SK-N-SH (cell line): ENCODE results near the gene PHF1. TPM values are rescaled to one million over a fixed set of nuclear protein-coding genes. Genes with fewer than 3 reads are reported as not detected.
A peak's percentile ranks its signal among the peaks of the same experiment; 100 is the strongest.

Experiments used
- CTCF ChIA-PET: fragments of 300-600, 350-600 bp; formaldehyde crosslinking; extraction: SDS; loops from one replicate; lab custom pipeline; 2021; lab: Yijun Ruan, JAX
- POLR2A ChIA-PET: fragments of 350-600 bp; sonication (Branson Sonifier 250); formaldehyde crosslinking; extraction: SDS; loops from one replicate; lab custom pipeline; 2020; ENCODE audit warnings: antibody characterized with exemption, inconsistent platforms; lab: Yijun Ruan, JAX
- DNase-seq: peaks from one replicate; pipeline ENCODE4 v3.0.0; 2012
- H2AFZ ChIP-seq: fragments of 200-600 bp; sonication (generic); 2 replicates; pipeline ENCODE4 v1.8.1; 2016; ENCODE audit warnings: antibody characterized with exemption, mild to moderate bottlenecking, low read depth
- H3F3A ChIP-seq: fragments of 200-600 bp; sonication (generic); replicated peaks from 2 replicates; pipeline ENCODE3; 2016; ENCODE audit warnings: antibody characterized with exemption, mild to moderate bottlenecking; ENCODE audit not compliant: insufficient read depth
- H3K27ac ChIP-seq, 2 experiments: fragments of 200-500 bp in 1 of 2; fragments of 200-600 bp in 1 of 2; sonication (Bioruptor generic) in 1 of 2; sonication (generic), shearing (Covaris generic) in 1 of 2; 2 replicates each; pipeline versions ENCODE4 v1.5.1 to v1.6.1; 2014 to 2016; ENCODE audit warnings: low read depth in 2 of 2, inconsistent platforms in 1 of 2, low read length in 1 of 2, mild to moderate bottlenecking in 1 of 2, mixed read lengths in 1 of 2
- H3K27me3 ChIP-seq: fragments of 200-600 bp; sonication (generic), shearing (Covaris generic); 2 replicates; pipeline ENCODE4 v1.6.1; 2016; ENCODE audit warnings: mixed run types; ENCODE audit not compliant: insufficient read depth
- H3K36me3 ChIP-seq, 2 experiments: fragments of 200-500 bp in 1 of 2; fragments of 200-600 bp in 1 of 2; sonication (Bioruptor generic) in 1 of 2; sonication (generic) in 1 of 2; replicated peaks in 1 of 2; 2 replicates each; pipeline versions ENCODE3 to v1.5.1; 2014 to 2016; ENCODE audit warnings: low read length in 1 of 2, mild to moderate bottlenecking in 1 of 2; ENCODE audit not compliant: insufficient read depth in 2 of 2, control insufficient read depth in 1 of 2
- H3K4me1 ChIP-seq, 2 experiments: fragments of 200-500 bp in 1 of 2; fragments of 200-600 bp in 1 of 2; sonication (Bioruptor generic) in 1 of 2; sonication (generic), shearing (Covaris generic) in 1 of 2; 2 replicates each; pipeline versions ENCODE4 v1.5.1 to v1.6.1; 2014 to 2016; ENCODE audit warnings: low read depth in 1 of 2, low read length in 1 of 2, mixed run types in 1 of 2; ENCODE audit not compliant: insufficient read depth in 2 of 2, control insufficient read depth in 1 of 2
- H3K4me2 ChIP-seq: fragments of 200-600 bp; sonication (generic), shearing (Covaris generic); 2 replicates; pipeline ENCODE4 v1.6.1; 2017; ENCODE audit warnings: mixed run types
- H3K4me3 ChIP-seq, 2 experiments: fragments of 200-500 bp in 1 of 2; fragments of 200-600 bp in 1 of 2; sonication (Bioruptor generic) in 1 of 2; sonication (generic), shearing (Covaris generic) in 1 of 2; 2 replicates each; pipeline versions ENCODE4 v1.5.1 to v1.8.1; 2014 to 2016; ENCODE audit warnings: low read depth in 2 of 2, inconsistent platforms in 1 of 2, low read length in 1 of 2, mild to moderate bottlenecking in 1 of 2, mixed read lengths in 1 of 2, moderate library complexity in 1 of 2
- H3K79me2 ChIP-seq: fragments of 200-600 bp; sonication (generic); 2 replicates; pipeline ENCODE4 v1.8.1; 2017; ENCODE audit warnings: mild to moderate bottlenecking; ENCODE audit not compliant: insufficient read depth
- H3K9ac ChIP-seq: fragments of 200-600 bp; sonication (generic); 2 replicates; pipeline ENCODE4 v1.6.1; 2017; ENCODE audit warnings: mixed run types
- H3K9me2 ChIP-seq: fragments of 200-600 bp; sonication (generic); 2 replicates; pipeline ENCODE4 v1.6.1; 2017; ENCODE audit warnings: mixed run types
- H3K9me3 ChIP-seq: fragments of 200-600 bp; sonication (generic); 2 replicates; pipeline ENCODE4 v1.6.1; 2017; ENCODE audit warnings: mixed run types, mild to moderate bottlenecking, moderate library complexity
- H4K20me1 ChIP-seq: fragments of 200-600 bp; sonication (generic); 2 replicates; pipeline ENCODE4 v1.6.1; 2017; ENCODE audit warnings: mild to moderate bottlenecking, mixed run types; ENCODE audit not compliant: insufficient read depth
- CHD2 ChIP-seq: fragments of 150-350 bp; IDR thresholded peaks from 2 replicates; pipeline ENCODE4 v1.6.1; 2018; ENCODE audit warnings: low read length; ENCODE audit not compliant: partially characterized antibody
- EZH2phosphoT487 ChIP-seq: fragments of 200-600 bp; sonication (generic); IDR thresholded peaks from 2 replicates; pipeline ENCODE4 v1.6.1; 2017; ENCODE audit warnings: low read depth, mixed run types, mild to moderate bottlenecking, antibody characterized with exemption, moderate library complexity, borderline replicate concordance
- FOXJ3 ChIP-seq: sonication (generic); formaldehyde crosslinking; IDR thresholded peaks from 2 replicates; pipeline ENCODE4 v1.5.1; 2020; ENCODE audit warnings: mild to moderate bottlenecking, missing genetic modification reagents
- GABPA ChIP-seq: IDR thresholded peaks from 2 replicates; pipeline ENCODE4 v1.4.0; 2012; ENCODE audit warnings: low read depth, mild to moderate bottlenecking
- GATA2 ChIP-seq: sonication (generic); formaldehyde crosslinking; IDR thresholded peaks from 2 replicates; pipeline ENCODE4 v1.5.0; 2020; ENCODE audit warnings: mild to moderate bottlenecking, missing genetic modification reagents
- JUND ChIP-seq: IDR thresholded peaks from 2 replicates; pipeline ENCODE4 v1.4.0; 2012
- MXI1 ChIP-seq: IDR thresholded peaks from 2 replicates; pipeline ENCODE4 v1.6.1; 2012; ENCODE audit warnings: mild to moderate bottlenecking, low read depth, low read length, improper control_type of control experiment
- NFIC ChIP-seq: IDR thresholded peaks from 2 replicates; pipeline ENCODE4 v1.4.0; 2012; ENCODE audit warnings: borderline replicate concordance
- POLR2AphosphoS5 ChIP-seq: IDR thresholded peaks from 2 replicates; pipeline ENCODE4 v1.6.1; 2012; ENCODE audit warnings: low read depth, low read length
- RFX5 ChIP-seq: IDR thresholded peaks from 2 replicates; pipeline ENCODE4 v1.6.1; 2012; ENCODE audit warnings: mild to moderate bottlenecking, improper control_type of control experiment, low read length
- SIN3A ChIP-seq: IDR thresholded peaks from 2 replicates; pipeline ENCODE4 v1.6.1; 2012; ENCODE audit warnings: low read depth, mild to moderate bottlenecking, low read length, moderate library complexity, borderline replicate concordance
- SMC3 ChIP-seq: IDR thresholded peaks from 2 replicates; pipeline ENCODE4 v1.6.1; 2012; ENCODE audit warnings: low read depth, low read length, improper control_type of control experiment
- TAF1 ChIP-seq: IDR thresholded peaks from 2 replicates; pipeline ENCODE4 v1.6.1; 2012; ENCODE audit warnings: low read depth, mild to moderate bottlenecking, low read length, moderate library complexity, borderline replicate concordance
- TEAD4 ChIP-seq: IDR thresholded peaks from 2 replicates; pipeline ENCODE4 v1.4.0; 2012; ENCODE audit warnings: mild to moderate bottlenecking, borderline replicate concordance; ENCODE audit not compliant: insufficient read depth
- whole genome bisulfite sequencing: methylation state at CpG from one replicate; pipeline ENCODE4 v1.1.6; 2017; ENCODE audit warnings: low lambda C conversion rate; 5-methylcytosine and 5-hydroxymethylcytosine counted together
- polyA plus RNA-seq, 3 experiments: library from polyadenylated mRNA; depleted of rRNA; stranded (reverse); fragments of >200 nt; gene quantifications; 2 replicates each; pipeline ENCODE4 v1.2.3, GENCODE V29; 2012
- TF ChIP-seq, protein P1 (sequence below): IDR thresholded peaks from 2 replicates; pipeline ENCODE4 v1.4.0; 2012; ENCODE audit warnings: low read depth
- TF ChIP-seq, protein P2 (sequence below): IDR thresholded peaks from 2 replicates; pipeline ENCODE4; 2012
- TF ChIP-seq, protein P3 (sequence below): IDR thresholded peaks from 2 replicates; pipeline ENCODE4 v1.4.0; 2012; ENCODE audit warnings: low read depth, borderline replicate concordance

The PHF1 gene
- polyA plus RNA-seq, 1 of the 3 experiments (the other 2 are of a cell fraction), result 48.7 TPM

GRCh38 chr6:33419580-33420490 lies 9.0 kb downstream of the PHF1 start, which contains the start of gene SYNGAP1:
Gene SYNGAP1 (plus strand): TSS chr6:33420065. CDS start chr6:33420265, 200 bp downstream.
- H3K9ac ChIP-seq, result peak within 1 kb of the TSS; percentile 38
- H3K36me3 ChIP-seq, result peaks cover 7 to 18% of the 10 kb centered on the region in 2 experiments
- H3K9me2 ChIP-seq, result no peaks in the 10 kb centered on the region
- peak within 1 kb of the TSS; percentile 84 to 94 for H3K27ac ChIP-seq
- peaks cover 16% of the 10 kb centered on the region for H3F3A ChIP-seq
- no peaks in the 10 kb centered on the region for H3K9me3 ChIP-seq
- H3K27me3 ChIP-seq, result no peaks in the 10 kb centered on the region
- POLR2A ChIA-PET, result no interaction called here
- H2AFZ ChIP-seq, result peak within 1 kb of the TSS; percentile 56; the same call in 1 of the 2 replicates
- H3K4me2 ChIP-seq, result peak within 1 kb of the TSS; percentile 82
- peaks cover 30% of the 10 kb centered on the region for H3K79me2 ChIP-seq
- CTCF ChIA-PET, result interaction anchor here (0.8 to 2.4 kb wide), 4 partner anchors 9 to 281 kb away, joined by 3 to 12 read pairs (median 5); no protein-coding TSS in a partner anchor
- 0 out of 2 replicates have a peak, but pooled peaks cover 5% of the 10 kb centered on the region for H4K20me1 ChIP-seq
- H3K4me1 ChIP-seq, result peaks cover 29 to 48% of the 10 kb centered on the region in 2 experiments
- whole genome bisulfite sequencing, result 35% methylated on average over 22 of the region's 22 CpGs
- DNase-seq, result peak; percentile 67
- TF ChIP-seq POLR2AphosphoS5 (no peak), TEAD4 (no peak), JUND (no peak), SIN3A (no peak), MXI1 (no peak), FOXJ3 (CRISPR knock-in tag) (no peak), TAF1 (no peak), SMC3 (no peak), EZH2phosphoT487 (no peak), CHD2 (no peak), GATA2 (CRISPR knock-in tag) (no peak), RFX5 (no peak), GABPA (no peak), NFIC (no peak)
- TF ChIP-seq, protein P1, sequence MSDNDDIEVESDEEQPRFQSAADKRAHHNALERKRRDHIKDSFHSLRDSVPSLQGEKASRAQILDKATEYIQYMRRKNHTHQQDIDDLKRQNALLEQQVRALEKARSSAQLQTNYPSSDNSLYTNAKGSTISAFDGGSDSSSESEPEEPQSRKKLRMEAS, result no peak
- TF ChIP-seq, protein P2, sequence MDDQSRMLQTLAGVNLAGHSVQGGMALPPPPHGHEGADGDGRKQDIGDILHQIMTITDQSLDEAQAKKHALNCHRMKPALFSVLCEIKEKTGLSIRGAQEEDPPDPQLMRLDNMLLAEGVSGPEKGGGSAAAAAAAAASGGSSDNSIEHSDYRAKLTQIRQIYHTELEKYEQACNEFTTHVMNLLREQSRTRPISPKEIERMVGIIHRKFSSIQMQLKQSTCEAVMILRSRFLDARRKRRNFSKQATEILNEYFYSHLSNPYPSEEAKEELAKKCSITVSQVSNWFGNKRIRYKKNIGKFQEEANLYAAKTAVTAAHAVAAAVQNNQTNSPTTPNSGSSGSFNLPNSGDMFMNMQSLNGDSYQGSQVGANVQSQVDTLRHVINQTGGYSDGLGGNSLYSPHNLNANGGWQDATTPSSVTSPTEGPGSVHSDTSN, result no peak
- TF ChIP-seq, protein P3, sequence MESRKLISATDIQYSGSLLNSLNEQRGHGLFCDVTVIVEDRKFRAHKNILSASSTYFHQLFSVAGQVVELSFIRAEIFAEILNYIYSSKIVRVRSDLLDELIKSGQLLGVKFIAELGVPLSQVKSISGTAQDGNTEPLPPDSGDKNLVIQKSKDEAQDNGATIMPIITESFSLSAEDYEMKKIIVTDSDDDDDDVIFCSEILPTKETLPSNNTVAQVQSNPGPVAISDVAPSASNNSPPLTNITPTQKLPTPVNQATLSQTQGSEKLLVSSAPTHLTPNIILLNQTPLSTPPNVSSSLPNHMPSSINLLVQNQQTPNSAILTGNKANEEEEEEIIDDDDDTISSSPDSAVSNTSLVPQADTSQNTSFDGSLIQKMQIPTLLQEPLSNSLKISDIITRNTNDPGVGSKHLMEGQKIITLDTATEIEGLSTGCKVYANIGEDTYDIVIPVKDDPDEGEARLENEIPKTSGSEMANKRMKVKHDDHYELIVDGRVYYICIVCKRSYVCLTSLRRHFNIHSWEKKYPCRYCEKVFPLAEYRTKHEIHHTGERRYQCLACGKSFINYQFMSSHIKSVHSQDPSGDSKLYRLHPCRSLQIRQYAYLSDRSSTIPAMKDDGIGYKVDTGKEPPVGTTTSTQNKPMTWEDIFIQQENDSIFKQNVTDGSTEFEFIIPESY, result no peak
- H3K4me3 ChIP-seq, result peak within 1 kb of the TSS; percentile 11 to 43
